ENCODE results near the gene LRIG1. TPM values are rescaled to one million over a fixed set of nuclear protein-coding genes. Genes with fewer than 3 reads are reported as not detected.
"Not testable (repeated sequence)": the region's sequence is repeated elsewhere in the genome, so short reads cannot be mapped to it uniquely, and the experiment has no call there.

Gene LRIG1
- polyA plus RNA-seq, 12 donors: 110 to 163 (median 131) TPM; not detected in 1

- DNase-seq: no peak
These were observed 75.2 kb downstream of the LRIG1 start for GRCh38 chr3:66425576-66426114.

GRCh38 chr3:66425032-66425431 lies 75.8 kb downstream of the LRIG1 start:
- DNase-seq: no peak

- DNase-seq: no peak
These were observed 77.0 kb downstream of the LRIG1 start for GRCh38 chr3:66423791-66424190.

GRCh38 chr3:66421893-66422292 lies 78.9 kb downstream of the LRIG1 start:
- not testable (repeated sequence) for DNase-seq

- DNase-seq: not testable (repeated sequence)
These were observed 79.7 kb downstream of the LRIG1 start for GRCh38 chr3:66421144-66421543.

GRCh38 chr3:66419036-66419435 lies 81.8 kb downstream of the LRIG1 start:
- DNase-seq: no peak

GRCh38 chr3:66418475-66418931 lies 82.3 kb downstream of the LRIG1 start:
- no peak for DNase-seq

GRCh38 chr3:66416556-66417304 lies 84.1 kb downstream of the LRIG1 start:
- no peak for DNase-seq

GRCh38 chr3:66415867-66416428 lies 84.9 kb downstream of the LRIG1 start:
- DNase-seq: no peak

GRCh38 chr3:66414846-66415245 lies 86.0 kb downstream of the LRIG1 start:
- no peak for DNase-seq

GRCh38 chr3:66413151-66413751 lies 87.6 kb downstream of the LRIG1 start:
- no peak for DNase-seq

GRCh38 chr3:66411961-66412887 lies 88.6 kb downstream of the LRIG1 start:
- DNase-seq: no peak

- no peak for DNase-seq
These were observed 89.3 kb downstream of the LRIG1 start for GRCh38 chr3:66411474-66411873.

GRCh38 chr3:66410976-66411375 lies 89.8 kb downstream of the LRIG1 start:
- DNase-seq: no peak

- no peak for DNase-seq
These were observed 90.8 kb downstream of the LRIG1 start for GRCh38 chr3:66409771-66410754.

- peak; percentile 73 for DNase-seq
These were observed 93.1 kb downstream of the LRIG1 start for GRCh38 chr3:66407611-66408218.

GRCh38 chr3:66406831-66407610 lies 93.8 kb downstream of the LRIG1 start:
- DNase-seq: no peak

- DNase-seq: no peak
These were observed 94.7 kb downstream of the LRIG1 start for GRCh38 chr3:66406163-66406562.

GRCh38 chr3:66405701-66406091 lies 95.1 kb downstream of the LRIG1 start:
- no peak for DNase-seq

Measured in muscle of arm (tissue), 12 donors.